Measurements from ENCODE around the gene EIF5A2.
"Not testable (repeated sequence)": the region's sequence is repeated elsewhere in the genome, so short reads cannot be mapped to it uniquely, and the experiment has no call there.

The EIF5A2 gene

GRCh38 chr3:170942011-170942410, 33.6 kb upstream of the EIF5A2 start:
- no peak overlapping the region for H3K4me3 ChIP-seq (ENCODE audit: control insufficient read depth, low read depth, low read length)
- TF ChIP-seq, protein P1, sequence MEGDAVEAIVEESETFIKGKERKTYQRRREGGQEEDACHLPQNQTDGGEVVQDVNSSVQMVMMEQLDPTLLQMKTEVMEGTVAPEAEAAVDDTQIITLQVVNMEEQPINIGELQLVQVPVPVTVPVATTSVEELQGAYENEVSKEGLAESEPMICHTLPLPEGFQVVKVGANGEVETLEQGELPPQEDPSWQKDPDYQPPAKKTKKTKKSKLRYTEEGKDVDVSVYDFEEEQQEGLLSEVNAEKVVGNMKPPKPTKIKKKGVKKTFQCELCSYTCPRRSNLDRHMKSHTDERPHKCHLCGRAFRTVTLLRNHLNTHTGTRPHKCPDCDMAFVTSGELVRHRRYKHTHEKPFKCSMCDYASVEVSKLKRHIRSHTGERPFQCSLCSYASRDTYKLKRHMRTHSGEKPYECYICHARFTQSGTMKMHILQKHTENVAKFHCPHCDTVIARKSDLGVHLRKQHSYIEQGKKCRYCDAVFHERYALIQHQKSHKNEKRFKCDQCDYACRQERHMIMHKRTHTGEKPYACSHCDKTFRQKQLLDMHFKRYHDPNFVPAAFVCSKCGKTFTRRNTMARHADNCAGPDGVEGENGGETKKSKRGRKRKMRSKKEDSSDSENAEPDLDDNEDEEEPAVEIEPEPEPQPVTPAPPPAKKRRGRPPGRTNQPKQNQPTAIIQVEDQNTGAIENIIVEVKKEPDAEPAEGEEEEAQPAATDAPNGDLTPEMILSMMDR (conservative IDR thresholded peaks at IDR 0.05; ENCODE audit: control insufficient read depth, insufficient read depth, low read depth, low read length): no peak
- no peak for DNase-seq (ENCODE audit: low read depth)

- TF ChIP-seq, protein P1 (conservative IDR thresholded peaks at IDR 0.05; ENCODE audit: control insufficient read depth, insufficient read depth, low read depth, low read length): no peak
- DNase-seq (ENCODE audit: low read depth): no peak
- H3K4me3 ChIP-seq (ENCODE audit: control insufficient read depth, low read depth, low read length): no peak overlapping the region
Observed at GRCh38 chr3:170941551-170941950, 33.1 kb upstream of the EIF5A2 start.

DNA sequence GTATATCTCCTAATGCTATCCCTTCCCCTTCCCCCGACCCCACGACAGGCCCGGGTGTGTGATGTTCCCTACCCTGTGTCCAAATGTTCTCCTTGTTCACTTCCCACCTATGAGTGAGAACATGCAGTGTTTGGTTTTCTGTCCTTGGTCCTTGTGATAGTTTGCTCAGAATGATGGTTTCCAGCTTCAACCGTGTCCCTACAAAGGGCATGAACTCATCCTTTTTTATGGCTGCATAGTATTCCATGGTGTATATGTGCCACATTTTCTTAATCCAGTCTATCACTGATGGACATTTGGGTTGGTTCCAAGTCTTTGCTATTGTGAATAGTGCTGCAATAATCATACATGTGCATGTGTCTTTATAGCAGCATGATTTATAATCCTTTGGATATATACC, 24.6 kb upstream of the EIF5A2 start:
- not testable (repeated sequence) for DNase-seq (ENCODE audit: low read depth); H3K4me3 ChIP-seq (ENCODE audit: control insufficient read depth, low read depth, low read length)

DNA sequence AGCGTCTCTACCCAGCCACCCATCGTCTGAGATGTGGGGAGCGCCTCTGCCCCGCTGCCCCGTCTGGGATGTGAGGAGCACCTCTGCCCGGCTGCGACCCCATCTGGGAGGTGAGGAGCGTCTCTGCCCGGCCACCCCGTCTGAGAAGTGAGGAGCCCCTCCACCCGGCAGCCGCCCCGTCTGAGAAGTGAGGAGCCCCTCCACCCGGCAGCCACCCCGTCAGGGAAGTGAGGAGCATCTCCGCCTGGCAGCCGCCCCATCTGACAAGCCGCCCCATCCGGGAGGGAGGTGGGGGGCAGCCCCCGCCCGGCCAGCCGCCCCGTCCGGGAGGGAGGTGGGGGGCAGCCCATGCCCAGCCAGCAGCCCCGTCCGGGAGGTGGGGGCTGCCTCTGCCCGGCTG, 15.1 kb upstream of the EIF5A2 start:
- not testable (repeated sequence) for H3K4me3 ChIP-seq (ENCODE audit: control insufficient read depth, low read depth, low read length)

GRCh38 chr3:170918715-170919114, 10.3 kb upstream of the EIF5A2 start:
- no peak for DNase-seq (ENCODE audit: low read depth)
- H3K4me3 ChIP-seq (ENCODE audit: control insufficient read depth, low read depth, low read length): no peak overlapping the region
- TF ChIP-seq, protein P1 (conservative IDR thresholded peaks at IDR 0.05; ENCODE audit: control insufficient read depth, insufficient read depth, low read depth, low read length): no peak

More for the DNA sequence above, 15.1 kb upstream of the EIF5A2 start:
- not testable (repeated sequence) for DNase-seq (ENCODE audit: low read depth)

DNA sequence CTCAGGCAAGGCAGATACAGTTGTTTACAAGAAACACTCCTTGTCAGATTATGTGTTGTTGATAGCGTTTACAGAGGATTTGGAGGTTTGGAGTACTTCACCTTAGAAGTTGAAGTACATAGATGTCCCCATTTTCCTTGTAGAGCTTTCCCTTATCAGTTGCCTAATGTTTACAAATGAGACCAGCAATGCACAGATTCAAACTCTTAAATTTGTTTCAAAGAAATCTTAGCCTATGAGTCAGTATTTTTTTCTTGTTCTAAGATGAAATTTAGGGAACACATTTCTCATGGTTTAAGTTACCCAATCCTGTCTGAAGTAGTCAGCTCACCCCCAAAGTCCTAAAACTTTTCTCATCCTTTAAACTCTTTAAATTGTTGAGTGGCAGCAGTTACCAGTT, 6.3 kb upstream of the EIF5A2 start:
- no peak for DNase-seq (ENCODE audit: low read depth)
- H3K4me3 ChIP-seq (ENCODE audit: control insufficient read depth, low read depth, low read length): no peak overlapping the region
- TF ChIP-seq, protein P1 (conservative IDR thresholded peaks at IDR 0.05; ENCODE audit: control insufficient read depth, insufficient read depth, low read depth, low read length): no peak

DNA sequence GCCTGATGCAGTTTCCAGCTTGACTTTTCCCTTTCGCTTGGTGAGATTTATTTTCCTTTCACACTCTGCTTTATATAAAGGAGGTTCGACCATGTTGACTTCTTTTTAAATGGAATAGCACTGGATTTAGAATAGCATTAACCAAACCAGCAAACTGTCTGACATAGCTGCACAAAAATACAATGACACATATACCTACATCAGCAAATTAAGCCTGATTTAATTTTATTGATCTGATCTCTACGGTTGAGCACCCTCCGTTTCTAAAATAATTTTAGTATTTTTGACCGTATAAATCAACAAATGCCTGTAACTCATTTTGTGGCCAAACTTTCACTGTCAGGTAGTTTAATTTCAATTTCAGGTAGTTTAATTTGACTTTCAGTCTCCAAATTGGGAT, 5.8 kb upstream of the EIF5A2 start:
- H3K4me3 ChIP-seq (ENCODE audit: control insufficient read depth, low read depth, low read length): no peak overlapping the region
- TF ChIP-seq, protein P1 (conservative IDR thresholded peaks at IDR 0.05; ENCODE audit: control insufficient read depth, insufficient read depth, low read depth, low read length): no peak
- DNase-seq (ENCODE audit: low read depth): no peak

- no peak overlapping the region for H3K4me3 ChIP-seq (ENCODE audit: control insufficient read depth, low read depth, low read length)
- TF ChIP-seq, protein P1 (conservative IDR thresholded peaks at IDR 0.05; ENCODE audit: control insufficient read depth, insufficient read depth, low read depth, low read length): no peak
- DNase-seq (ENCODE audit: low read depth): no peak
Observed at GRCh38 chr3:170911051-170911450, 2.6 kb upstream of the EIF5A2 start.
